ENCODE data around the gene GNPDA2.

The GNPDA2 gene

DNA sequence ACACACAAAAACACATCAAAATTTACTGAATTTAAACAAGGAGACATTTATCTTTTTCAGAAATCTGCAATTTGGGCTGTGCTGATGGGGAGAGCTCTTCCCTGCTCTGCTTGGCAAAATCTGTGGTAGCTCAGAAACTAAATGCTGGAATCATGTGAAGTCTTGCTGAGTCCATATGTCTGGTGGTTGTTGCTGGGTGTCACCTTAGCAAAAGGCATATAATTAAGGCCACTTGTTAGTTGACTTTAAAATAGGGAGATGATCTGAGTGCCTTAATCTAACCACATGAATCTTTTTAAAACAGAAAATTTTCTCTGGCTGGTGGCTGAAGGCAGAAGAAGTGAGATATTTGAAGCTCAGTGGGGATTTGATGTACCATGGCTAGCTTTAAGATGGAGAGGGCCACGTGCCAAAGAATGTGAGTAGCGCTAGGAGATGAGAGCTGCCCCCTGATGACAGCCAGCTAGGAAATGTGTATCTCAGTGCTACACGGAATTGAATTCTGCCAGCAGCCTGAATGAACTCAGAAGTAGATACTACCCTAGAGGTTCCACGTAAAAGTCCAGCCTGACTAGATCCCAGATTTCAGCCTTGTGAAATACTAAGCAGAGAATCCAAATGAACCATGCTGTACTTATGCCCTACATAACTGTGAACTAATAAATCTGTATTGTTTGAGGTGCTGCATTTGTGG is 55.7 kb downstream of the GNPDA2 start:
- Mint-ChIP-seq H3K27ac (no peak overlapping the region), H3K27me3 (no peaks in the 10 kb centered on the region)
- CTCF ChIA-PET: interaction anchor here (0.5 kb wide), 1 partner anchor 1574 kb away, joined by 3 read pairs; no protein-coding TSS in a partner anchor

DNA sequence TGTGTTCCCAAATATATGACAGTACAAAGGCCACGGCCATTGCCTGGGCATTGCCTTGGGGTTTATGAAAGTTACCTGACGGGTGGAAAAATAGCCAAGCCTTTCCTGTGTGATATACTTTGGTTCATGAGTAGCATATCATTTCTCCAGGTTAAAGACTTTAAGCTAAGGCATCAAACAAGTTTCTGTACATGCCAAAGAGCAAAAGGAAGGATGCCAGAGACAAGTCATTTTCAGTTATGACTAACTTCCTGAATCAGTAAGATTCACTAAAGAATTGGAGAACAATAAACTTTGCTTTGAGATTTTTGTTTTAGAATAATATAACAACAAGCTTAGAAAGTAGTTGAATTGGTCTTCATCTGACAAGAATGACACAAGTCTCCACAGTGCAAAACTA is 57.8 kb downstream of the GNPDA2 start:
- no peak for DNase-seq
- Mint-ChIP-seq H3K27ac (no peak overlapping the region), H3K36me3 (no peaks in the 10 kb centered on the region), H3K9me3 (no peaks in the 10 kb centered on the region), H3K27me3 (no peaks in the 10 kb centered on the region), H3K4me3 (no peak overlapping the region), H3K4me1 (no peaks in the 10 kb centered on the region)
- CTCF ChIA-PET: no interaction called here

More for the DNA sequence above, 55.7 kb downstream of the GNPDA2 start:
- H3K4me1 Mint-ChIP-seq: no peaks in the 10 kb centered on the region
- H3K9me3 Mint-ChIP-seq: no peaks in the 10 kb centered on the region
- DNase-seq: no peak
- H3K4me3 Mint-ChIP-seq: no peak overlapping the region
- no peaks in the 10 kb centered on the region for H3K36me3 Mint-ChIP-seq

DNA sequence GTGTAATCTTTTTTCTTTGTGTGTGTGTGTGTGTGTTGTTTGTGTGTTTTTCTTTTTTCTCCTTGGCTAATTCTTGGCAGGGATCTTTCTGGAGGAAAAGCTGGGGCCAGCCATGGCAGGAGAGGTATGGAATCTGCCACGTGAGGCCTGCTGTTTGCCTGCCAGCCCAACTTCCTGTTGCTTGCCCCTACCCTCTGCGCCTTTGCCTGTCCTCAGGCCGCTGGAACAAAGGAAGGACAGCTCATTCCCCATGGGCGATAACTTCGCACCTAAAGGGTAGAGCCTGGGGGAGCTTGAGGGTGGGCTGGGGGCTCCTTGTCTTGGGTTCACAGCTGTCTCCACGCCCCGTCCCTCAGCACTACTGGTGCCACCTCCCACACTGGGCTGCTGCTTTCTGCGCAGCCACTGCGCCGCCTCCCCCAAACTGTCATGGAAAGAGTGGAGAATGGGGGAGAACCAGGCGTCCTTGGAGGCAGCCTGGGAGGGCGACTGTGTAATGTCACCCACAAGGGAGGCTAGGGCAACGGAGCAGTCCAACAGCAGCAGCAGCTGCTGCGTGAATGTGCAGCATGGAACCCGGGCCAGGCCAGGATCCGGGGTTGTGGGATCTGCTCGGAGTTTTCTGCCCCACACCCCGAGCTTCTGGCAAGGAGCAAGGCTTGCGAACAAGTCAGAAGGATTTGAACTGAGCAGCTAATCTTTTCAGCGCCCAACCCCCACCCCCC is 62.7 kb downstream of the GNPDA2 start:
- no peaks in the 10 kb centered on the region for H3K36me3 Mint-ChIP-seq
- no peaks in the 10 kb centered on the region for H3K4me1 Mint-ChIP-seq
- CTCF ChIA-PET: no interaction called here
- DNase-seq: no peak
- H3K9me3 Mint-ChIP-seq: no peaks in the 10 kb centered on the region
- H3K27ac Mint-ChIP-seq: no peak overlapping the region
- no peaks in the 10 kb centered on the region for H3K27me3 Mint-ChIP-seq
- no peak overlapping the region for H3K4me3 Mint-ChIP-seq

DNA sequence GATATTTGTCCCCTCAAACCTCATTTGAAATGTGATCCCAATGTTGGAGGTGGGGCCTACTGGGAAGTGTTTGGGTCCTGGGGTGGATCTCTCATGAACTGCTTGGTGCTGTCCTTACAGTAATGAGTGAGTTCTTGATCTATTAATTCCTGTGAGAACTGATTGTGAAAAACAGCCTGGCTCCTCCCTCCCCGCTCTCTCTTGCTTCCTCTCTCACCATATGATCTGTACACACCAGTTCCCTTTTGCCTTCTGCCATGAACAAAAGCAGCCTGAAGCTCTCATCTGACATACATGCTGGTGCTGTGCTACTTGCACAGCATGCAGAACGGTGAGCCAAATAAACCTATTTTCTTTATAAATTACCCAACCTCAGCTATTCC is 63.7 kb downstream of the GNPDA2 start:
- H3K36me3 Mint-ChIP-seq: no peaks in the 10 kb centered on the region
- no peaks in the 10 kb centered on the region for H3K4me1 Mint-ChIP-seq
- CTCF ChIA-PET: no interaction called here
- H3K27ac Mint-ChIP-seq: no peak overlapping the region
- no peaks in the 10 kb centered on the region for H3K9me3 Mint-ChIP-seq
- no peak overlapping the region for H3K4me3 Mint-ChIP-seq
- no peak for DNase-seq
- no peaks in the 10 kb centered on the region for H3K27me3 Mint-ChIP-seq

DNA sequence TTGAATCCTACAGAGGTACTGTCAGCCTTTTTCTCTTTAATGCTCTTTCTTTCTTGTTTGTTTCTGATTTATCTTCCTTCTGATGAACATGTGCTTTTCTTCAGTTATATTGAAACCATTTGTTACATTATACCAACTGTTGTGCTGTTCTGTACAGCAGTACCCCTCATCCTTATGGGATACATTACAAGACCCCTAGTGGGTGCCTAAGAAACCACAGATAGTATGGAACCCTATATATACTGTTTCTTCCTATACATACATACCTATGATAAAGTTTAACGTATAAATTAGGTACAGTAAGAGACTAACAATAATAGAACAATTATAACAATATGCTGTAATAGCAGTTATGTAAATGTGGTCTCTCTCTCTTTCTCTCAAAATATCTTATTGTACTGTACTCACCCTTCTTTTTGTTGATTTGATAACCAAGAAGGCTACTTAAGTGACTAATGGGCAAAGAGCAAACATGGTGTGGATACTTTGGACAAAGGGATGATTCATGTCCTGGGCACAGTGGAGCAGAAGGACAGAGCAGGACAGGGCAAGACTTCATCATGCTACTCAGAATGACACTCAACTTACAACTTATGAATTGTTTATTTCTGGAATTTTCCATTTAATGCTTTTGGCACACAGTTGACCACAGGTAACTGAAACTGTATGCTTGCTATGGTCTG is 64.3 kb downstream of the GNPDA2 start:
- H3K27ac Mint-ChIP-seq: no peak overlapping the region
- CTCF ChIA-PET: no interaction called here
- no peaks in the 10 kb centered on the region for H3K36me3 Mint-ChIP-seq
- H3K4me1 Mint-ChIP-seq: no peaks in the 10 kb centered on the region
- no peak for DNase-seq
- no peaks in the 10 kb centered on the region for H3K9me3 Mint-ChIP-seq
- H3K4me3 Mint-ChIP-seq: no peak overlapping the region
- no peaks in the 10 kb centered on the region for H3K27me3 Mint-ChIP-seq

DNA sequence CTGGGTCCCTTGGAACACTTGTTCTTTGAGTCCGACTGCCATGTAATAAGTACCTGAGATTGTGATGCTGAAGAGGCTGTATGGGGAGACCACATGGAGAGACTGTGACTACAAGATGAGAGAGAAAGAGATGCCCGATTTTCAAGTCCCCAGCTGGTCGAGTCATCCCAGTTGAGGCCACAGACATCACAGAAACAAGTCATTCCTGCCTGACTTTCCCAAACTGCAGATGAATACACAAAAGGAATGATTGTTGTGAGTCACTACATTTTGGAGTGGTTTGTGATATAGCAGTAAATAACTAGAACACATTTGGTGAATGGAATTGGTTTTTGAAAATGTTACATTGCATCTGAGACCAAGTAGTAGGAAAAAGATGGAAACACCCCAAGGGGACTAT is 66.0 kb downstream of the GNPDA2 start:
- Mint-ChIP-seq H3K4me3 (no peak overlapping the region), H3K9me3 (no peaks in the 10 kb centered on the region), H3K27me3 (no peaks in the 10 kb centered on the region), H3K27ac (no peak overlapping the region), H3K4me1 (no peaks in the 10 kb centered on the region), H3K36me3 (no peaks in the 10 kb centered on the region)
- DNase-seq: no peak
- CTCF ChIA-PET: no interaction called here

DNA sequence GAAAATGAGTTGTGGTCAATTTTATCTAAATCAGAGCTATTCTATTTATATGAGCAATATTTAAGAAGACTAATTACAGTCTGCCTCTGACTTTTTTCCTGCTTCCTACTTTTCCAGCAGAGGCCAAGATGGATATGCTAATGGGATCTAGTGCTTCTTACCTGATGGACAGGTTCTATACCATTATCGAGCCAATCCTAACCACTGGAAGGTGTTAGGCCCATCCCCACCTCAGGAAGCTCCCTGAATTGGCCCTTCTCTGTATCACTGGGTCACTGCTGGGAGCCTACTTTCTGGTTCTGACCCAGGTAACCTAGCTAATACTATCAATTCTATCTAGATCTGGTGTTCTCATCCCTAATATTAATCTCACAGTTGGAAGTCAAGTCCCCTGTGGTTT is 74.4 kb downstream of the GNPDA2 start:
- H3K27me3 Mint-ChIP-seq: peaks cover 5% of the 10 kb centered on the region
- CTCF ChIA-PET: interaction anchor here (0.8 kb wide), 1 partner anchor 11 kb away, joined by 3 read pairs; no protein-coding TSS in a partner anchor
- no peak overlapping the region for H3K4me3 Mint-ChIP-seq
- no peaks in the 10 kb centered on the region for H3K9me3 Mint-ChIP-seq
- no peak overlapping the region for H3K27ac Mint-ChIP-seq
- DNase-seq: no peak
- H3K4me1 Mint-ChIP-seq: no peaks in the 10 kb centered on the region
- no peaks in the 10 kb centered on the region for H3K36me3 Mint-ChIP-seq
